GM13977 (cell line): ENCODE data around the gene NRIP3.

ENCODE experiments used
- DNase-seq: peaks from one replicate; pipeline ENCODE4 v3.0.0; 2012; ENCODE audit warnings: low spot score
- CTCF ChIP-seq: IDR thresholded peaks from 2 replicates; pipeline ENCODE4 v1.5.1; 2012; ENCODE audit warnings: mild to moderate bottlenecking, control low read depth; ENCODE audit not compliant: insufficient read depth; ENCODE audit errors: extremely low read depth, missing control alignments
- in situ Hi-C: fragments of 300-500 bp; cut with MboI; formaldehyde crosslinking; loops from one replicate; pipeline ENCODE4 v1.12.0; 2022; ENCODE audit warnings: low sequenced_read_pairs, low pct_unique_long_range_greater_than_20kb, mixed read lengths, inconsistent platforms; ENCODE audit not compliant: unreplicated experiment

NRIP3 gene

DNA sequence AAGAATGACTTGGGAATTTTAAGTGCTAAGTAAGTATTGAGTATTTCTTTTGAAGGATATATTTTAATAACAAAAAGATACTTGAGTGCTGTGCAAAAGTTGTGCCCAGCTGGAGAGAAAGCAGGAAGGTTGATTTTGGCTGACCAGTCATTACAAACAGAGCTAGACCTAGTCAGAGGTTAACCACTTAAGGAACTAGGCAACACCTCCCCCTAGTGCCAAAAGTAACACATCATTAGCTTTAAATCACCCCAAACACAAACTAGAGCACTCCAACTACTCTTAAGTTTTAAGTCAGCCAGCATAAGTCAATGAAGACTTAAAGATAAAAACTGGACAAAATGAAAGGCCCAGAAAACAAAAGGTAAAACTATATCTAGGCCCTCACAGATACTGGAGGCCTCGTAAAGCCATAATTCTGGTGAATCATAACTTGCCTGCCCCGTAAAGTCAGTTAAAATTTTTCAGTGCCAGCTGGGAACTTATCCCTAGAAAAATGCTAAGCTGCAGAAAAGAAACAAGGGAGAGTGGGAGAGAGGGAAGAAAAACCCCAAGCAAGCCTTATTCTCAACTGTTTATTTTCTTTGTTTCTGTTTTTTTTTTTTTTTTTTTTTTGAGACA, 44.1 kb downstream of the NRIP3 start:
- DNase-seq, result peak; percentile 85
- peak; percentile 66 for TF ChIP-seq CTCF
- in situ Hi-C loops, result no loop called here

GRCh38 chr11:8956860-8957259, 46.9 kb downstream of the NRIP3 start:
- no peak for TF ChIP-seq CTCF
- in situ Hi-C loops, result no loop called here
- no peak for DNase-seq

DNA sequence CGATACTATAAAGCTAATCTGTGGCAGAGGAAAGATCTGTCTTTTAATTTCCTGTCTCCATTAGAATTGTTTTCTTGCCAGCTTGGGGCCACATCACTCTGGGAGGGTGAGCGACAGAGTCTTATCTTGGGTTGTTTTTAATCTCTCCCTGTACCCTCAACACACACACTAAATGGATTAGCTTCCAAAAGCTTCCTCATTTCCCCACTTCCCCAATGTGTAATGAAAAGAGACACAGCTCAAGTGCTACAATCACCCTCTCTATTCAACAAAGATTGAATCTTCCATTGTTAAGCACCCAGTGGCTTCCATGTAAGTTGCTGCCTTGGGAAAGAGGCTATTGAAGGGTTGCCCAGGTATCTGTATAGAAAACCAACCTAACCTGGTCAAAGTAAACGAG, 54.9 kb downstream of the NRIP3 start:
- no peak for TF ChIP-seq CTCF
- in situ Hi-C loops, result no loop called here
- DNase-seq, result no peak

- in situ Hi-C loops, result no loop called here
- DNase-seq, result no peak
- TF ChIP-seq CTCF, result no peak
Measured at GRCh38 chr11:8947230-8947943, 56.4 kb downstream of the NRIP3 start.

DNA sequence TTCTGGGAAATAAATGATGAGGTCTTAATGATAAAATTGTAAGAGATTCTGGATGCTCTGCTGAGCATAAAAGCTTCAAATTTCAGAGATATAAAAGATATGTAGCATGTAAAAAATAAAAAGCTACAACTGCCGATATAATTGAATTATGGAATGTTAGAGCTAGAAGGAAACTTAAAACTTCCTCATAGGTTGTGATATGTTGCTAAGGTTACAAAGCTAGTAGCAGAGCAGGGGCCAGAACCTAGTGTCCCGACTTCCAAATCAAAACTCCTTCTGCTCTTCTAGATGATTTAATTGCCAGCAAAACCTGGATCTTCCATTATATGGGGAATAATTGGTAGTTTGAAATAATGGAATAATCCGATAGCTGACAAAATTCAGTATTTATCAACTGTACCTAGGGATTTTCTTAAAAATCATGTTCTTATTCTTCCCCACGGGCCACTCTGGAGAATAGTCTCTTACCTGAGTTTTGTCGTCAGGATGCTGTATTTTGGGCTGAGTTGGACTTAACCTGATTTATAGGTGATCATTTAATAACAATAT, 61.2 kb downstream of the NRIP3 start, which contains the start of gene ASCL3:
ASCL3 (minus strand) TSS at position 499 of the 549 bp plus-strand sequence. CDS start 4,855 bp downstream, outside the sequence.
- no peak for TF ChIP-seq CTCF
- DNase-seq, result no peak
- in situ Hi-C loops, result no loop called here

- in situ Hi-C loops, result no loop called here
- no peak for TF ChIP-seq CTCF
- DNase-seq, result no peak
Measured at GRCh38 chr11:8941341-8942103, 62.3 kb downstream of the NRIP3 start.
